HG02884 (cell line): ENCODE results near the gene CCNT1.
"Not testable (repeated sequence)": the region's sequence is repeated elsewhere in the genome, so short reads cannot be mapped to it uniquely, and the experiment has no call there.

Experiments used
- ATAC-seq: cut with Tn5 transposase; IDR thresholded peaks from one replicate; pipeline ENCODE4 v1.9.1; 2021; ENCODE audit warnings: mild to moderate bottlenecking, moderate library complexity; ENCODE audit not compliant: unreplicated experiment

The CCNT1 gene

GRCh38 chr12:48716493-48717251 is at the start of gene CCNT1:
Gene CCNT1 (minus strand): TSS chr12:48716707. CDS start chr12:48716675, 32 bp downstream.
- peak; percentile 98 for ATAC-seq

DNA sequence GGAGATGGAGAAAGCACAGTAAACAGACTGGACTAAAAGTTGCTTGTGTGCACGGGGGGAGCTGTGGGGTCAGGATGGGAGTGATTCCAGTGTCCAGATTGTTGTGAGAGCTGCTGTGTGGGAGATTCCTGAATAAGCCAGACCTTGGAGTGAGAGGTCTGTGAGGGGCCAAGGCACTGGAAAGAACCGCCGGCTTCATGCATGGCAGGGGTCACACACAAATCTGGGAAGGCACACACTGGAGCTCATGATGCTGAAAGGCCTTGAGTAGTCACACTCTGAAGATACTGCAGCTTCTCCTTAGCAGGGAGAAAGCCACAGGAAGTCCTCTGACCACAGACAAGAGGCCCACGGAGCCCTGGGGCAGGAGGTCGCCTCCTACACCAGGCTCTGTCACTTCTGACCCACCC is 49.3 kb upstream of the CCNT1 start:
- ATAC-seq = no peak

GRCh38 chr12:48764521-48764920 is 48.0 kb upstream of the CCNT1 start:
- no peak for ATAC-seq

DNA sequence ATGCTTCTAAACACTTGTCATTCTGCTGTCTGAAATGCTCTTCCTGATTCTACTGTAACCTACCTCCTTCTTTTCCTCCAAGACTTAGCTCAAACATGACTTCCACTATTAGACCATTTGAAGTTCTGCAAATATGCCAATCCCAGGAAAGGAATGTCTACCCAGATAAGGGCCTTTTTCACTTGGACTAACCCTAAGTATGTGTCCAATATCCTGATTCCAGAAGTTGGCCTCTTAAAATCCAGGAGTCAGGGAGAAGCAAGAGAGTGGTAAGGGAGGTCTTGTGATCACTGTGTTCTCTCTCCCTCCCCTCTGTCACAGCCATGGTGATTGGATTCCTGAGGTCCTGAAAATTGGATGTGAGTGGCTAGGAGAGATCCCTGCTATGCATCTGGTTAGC is 42.2 kb upstream of the CCNT1 start:
- ATAC-seq = no peak

DNA sequence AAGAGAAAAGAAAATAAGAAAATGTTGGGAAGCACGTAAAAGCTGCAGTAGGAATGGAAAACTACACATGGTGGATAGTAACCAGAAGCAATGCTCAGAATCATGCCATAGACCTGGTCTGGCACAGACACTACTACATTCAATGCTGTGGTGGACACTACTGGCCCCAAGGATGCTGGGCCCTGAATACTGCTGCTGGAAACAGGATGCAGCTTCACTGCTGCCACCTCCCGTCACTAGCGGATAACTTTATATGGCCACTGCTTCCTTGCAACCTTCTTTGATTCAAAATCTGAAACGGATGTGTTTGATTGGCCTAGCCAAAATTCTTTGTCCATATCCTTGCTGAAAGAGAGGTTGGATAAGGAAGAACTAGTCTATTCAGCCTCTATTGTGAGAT is 41.7 kb upstream of the CCNT1 start:
- no peak for ATAC-seq

DNA sequence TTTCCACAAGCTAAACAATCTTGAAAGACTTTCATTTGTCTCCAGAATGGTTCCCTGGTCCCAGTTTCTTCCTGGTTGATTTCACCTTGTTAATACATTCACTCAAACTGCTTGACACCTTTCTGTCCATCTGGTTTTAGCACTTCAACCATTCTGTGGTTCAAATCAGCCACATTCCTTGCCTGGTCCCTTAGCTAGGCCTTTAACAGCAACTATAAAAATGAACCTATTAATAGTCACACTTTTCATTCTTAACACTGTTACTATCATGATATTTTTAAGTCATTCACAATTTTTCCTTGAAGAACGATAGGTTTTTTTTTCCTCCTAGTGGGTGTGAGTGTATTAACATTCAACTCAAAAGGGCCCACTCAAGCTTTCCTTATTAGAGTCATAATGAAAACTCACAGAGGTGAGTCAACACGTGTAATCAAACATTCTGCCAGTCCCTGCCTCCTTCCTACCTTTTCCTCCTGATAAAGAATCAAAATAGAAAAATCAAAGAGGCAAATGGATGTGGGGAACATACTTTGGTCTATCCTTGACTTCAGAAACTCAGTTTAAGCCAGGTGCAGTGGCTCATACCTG is 34.4 kb upstream of the CCNT1 start:
- no peak for ATAC-seq

GRCh38 chr12:48750215-48750614 is 33.7 kb upstream of the CCNT1 start:
- ATAC-seq = no peak

GRCh38 chr12:48744251-48745008 is 27.9 kb upstream of the CCNT1 start:
- ATAC-seq = no peak

DNA sequence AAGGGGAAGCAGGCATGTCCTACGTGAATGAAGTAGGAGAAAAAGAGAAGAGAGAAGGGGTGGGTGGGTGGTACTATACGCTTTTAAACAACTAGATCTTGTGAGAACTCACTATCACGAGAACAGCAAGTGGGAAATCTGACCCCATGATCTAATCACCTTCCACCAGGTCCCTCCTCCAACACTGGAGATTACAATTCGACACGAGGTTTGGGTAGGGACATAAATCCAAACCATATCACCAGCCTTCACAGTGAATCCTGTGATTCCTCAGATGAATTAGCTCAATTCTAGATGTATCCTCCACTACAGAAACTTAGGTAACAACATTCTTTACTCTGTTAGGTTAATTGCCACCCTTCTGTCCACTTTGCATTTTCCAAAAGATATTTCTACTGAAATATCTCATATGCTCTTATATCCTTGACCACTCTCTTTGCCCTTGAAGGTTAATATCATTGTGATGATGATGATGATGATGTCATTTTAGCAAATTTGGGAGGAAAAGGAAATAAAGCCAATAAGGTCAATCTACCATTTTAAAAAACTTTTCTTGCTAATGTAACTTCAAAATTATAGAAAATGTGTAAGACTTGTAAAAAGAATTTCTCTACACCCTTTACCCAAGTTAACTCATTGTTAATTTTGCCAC is 23.2 kb upstream of the CCNT1 start:
- ATAC-seq = no peak

- ATAC-seq = no peak
Observed at GRCh38 chr12:48736456-48736855, 19.9 kb upstream of the CCNT1 start.

DNA sequence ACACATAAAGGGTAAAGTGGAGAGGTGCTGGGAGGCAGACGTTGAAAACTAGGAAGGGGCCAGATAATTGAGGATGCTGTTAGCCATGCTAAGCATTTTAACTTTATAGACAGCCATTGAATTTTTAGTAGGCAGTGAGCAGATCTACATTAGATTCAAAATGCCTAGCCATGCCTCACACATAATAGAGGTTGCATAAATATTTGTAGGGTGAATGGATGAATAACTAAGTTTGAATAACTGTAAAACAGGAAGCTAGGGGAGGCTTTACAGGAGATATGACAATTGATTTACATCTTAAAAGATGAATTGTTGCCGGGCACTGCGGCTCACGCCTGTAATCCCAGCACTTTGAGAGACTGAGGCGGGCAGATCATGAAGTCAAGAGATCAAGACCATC is 12.3 kb upstream of the CCNT1 start:
- no peak for ATAC-seq

GRCh38 chr12:48720737-48721136 is 4.2 kb upstream of the CCNT1 start:
- not testable (repeated sequence) for ATAC-seq

DNA sequence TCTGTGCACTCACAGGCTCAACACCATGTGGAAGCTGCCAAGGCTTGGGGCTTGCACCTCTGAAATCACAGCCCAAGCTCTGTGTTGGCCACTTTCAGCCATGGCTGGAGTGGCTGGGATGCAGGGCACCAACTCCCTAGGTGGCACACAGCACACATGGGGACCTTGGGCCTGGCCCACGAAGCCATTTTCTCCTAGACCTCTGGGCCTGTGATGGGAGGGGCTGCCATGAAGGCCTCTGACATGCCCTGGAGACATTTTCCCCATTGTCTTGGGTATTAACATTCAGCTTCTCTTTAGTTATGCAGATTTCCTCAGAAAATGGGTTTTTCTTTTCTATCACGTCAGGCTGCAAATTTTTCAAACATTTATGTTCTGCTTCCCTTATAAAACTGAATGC is 3.7 kb upstream of the CCNT1 start:
- ATAC-seq = not testable (repeated sequence)

DNA sequence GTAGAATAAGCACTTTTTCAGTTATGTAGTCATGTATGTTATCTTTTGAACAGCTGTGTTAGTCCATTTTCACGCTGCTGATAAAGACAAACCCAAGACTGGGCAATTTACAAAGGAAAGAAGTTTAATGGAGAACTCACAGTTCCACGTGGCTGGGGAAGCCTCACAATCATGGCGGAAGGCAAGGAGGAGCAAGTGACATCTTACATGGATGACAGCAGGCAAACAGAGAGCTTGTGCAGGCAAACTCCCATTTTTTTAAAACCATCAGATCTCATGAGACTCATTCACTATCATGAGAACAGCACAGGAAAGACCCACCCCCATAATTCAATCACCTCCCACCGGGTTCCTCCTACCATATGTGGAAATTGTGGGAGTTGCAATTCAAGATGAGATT is 2.5 kb upstream of the CCNT1 start:
- ATAC-seq = not testable (repeated sequence)

DNA sequence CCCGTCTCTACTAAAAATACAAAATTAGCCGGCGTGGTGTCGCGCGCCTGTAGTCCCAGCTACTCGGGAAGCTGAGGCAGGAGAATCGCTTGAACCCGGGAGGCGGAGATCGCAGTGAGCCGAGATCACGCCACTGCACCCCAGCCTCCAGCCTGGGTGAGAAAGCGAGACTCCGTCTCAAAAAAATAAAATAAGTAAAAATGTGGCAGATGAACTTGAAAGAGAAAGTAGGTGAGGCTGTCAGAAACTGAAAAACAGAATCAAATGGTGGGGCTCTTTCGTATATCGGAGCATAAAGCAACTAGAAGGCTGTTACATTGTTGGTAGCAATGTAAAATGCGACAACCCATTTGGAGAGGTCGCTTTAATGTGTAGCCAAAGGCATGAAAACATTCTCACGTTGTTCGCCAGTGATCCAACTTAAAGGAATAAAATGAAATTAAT is 767 bp upstream of the CCNT1 start:
- ATAC-seq = no peak

GRCh38 chr12:48716168-48716492 is 377 bp downstream of the CCNT1 start:
- ATAC-seq = no peak

DNA sequence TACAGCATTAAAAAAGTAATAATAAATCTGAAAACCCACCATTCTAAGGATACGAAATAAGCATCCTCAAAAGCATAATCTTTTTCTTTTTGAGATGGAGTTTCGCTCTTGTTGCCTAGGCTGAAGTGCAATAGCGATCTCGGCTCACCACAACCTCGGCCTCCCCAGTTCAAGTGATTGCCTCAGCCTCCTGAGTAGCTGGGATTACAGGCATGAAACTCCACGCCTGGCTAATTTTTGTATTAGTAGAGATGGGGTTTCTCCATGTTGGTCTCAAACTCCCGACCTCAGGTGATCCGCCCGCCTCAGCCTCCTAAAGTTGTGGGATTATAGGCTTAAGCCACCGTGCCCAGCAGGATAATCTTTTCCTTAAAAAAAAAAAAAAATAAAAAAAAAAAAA is 4.3 kb downstream of the CCNT1 start:
- ATAC-seq = no peak

DNA sequence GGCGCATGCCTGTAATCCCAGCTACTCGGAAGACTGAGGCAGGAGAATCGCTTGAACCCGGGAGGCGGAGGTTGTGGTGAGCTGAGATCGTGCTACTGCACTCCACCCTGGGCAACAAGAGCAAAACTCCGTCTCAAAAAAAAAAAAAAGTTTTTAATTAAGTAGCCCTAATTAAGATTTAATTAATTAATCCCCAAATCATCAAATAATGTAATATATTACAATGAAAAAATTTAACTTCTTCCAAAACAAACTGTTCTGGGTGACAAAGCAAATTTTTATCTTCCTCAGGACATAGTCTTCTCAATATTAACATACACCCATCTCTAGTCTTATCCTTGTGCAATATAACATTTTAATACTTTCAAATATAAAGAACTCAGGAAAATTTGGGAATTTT is 17.7 kb downstream of the CCNT1 start:
- ATAC-seq = not testable (repeated sequence)

DNA sequence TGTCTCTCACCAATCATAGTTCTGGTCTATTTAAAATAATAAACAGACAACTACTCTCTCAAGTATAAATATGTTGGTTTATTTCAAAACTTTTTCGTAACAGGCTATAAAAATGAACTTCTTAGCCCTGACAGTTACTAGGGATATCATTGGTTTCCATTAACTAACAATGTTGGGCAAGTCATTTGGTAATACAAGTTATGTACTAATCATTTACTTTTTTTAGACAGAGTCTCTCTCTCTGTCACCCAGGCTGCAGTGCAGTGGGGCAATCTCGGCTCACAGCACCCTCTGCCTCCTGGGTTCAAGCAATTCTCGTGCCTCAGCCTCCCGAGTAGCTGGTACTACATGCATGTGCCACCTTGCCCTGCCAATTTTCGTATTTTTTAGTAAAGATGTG is 19.9 kb downstream of the CCNT1 start:
- ATAC-seq = no peak

GRCh38 chr12:48695859-48696258 is 20.6 kb downstream of the CCNT1 start:
- ATAC-seq = no peak

- no peak for ATAC-seq
Observed at GRCh38 chr12:48694038-48694437, 22.5 kb downstream of the CCNT1 start.

DNA sequence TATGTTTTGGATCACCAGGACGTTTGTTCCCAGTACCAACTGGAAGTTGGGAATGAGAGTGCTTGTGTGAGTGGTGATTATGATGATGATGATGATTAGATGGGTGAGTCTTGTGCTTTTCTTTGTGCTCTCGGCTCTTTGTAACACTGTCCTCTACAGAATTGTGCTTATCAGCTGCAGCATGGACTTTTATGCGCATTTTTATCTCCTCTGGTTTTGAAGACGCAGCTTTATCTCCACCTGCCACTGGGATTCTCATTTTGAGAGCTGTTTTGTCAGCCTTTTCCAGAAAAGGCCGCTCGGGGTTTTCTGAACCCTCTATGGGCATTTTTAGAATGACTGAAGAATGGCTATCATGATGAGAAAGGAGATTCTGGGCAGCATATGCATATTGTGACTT is 22.9 kb downstream of the CCNT1 start:
- ATAC-seq = no peak
